Epithelial cell of proximal tubule (primary cell): ENCODE results near the gene UNC13C. TPM values are rescaled to one million over a fixed set of nuclear protein-coding genes. Genes with fewer than 3 reads are reported as not detected.

Source experiments
- DNase-seq: peaks from one replicate; pipeline ENCODE4 v3.0.0-alpha.2; 2011; ENCODE audit warnings: low read depth
- H3K4me3 ChIP-seq: 2 replicates; pipeline ENCODE4 v1.5.1; 2011; ENCODE audit warnings: low read depth, mild to moderate bottlenecking, low read length
- CTCF ChIP-seq: conservative IDR thresholded peaks from 2 replicates; pipeline ENCODE4 v1.5.1; 2012; ENCODE audit warnings: low read depth, mild to moderate bottlenecking, low read length
- total RNA-seq: library from RNA; depleted of rRNA; stranded (reverse); fragments of >200 nt; gene quantifications from 2 replicates; pipeline ENCODE4 v1.2.3, GENCODE V29; 2015

UNC13C gene
- total RNA-seq, 1 donor from 2014 or later: 0.06 TPM

GRCh38 chr15:54256190-54256589 is 277.9 kb downstream of the UNC13C start:
- TF ChIP-seq CTCF: no peak
- H3K4me3 ChIP-seq: no peak overlapping the region
- no peak for DNase-seq

- TF ChIP-seq CTCF: peak; percentile 69
- no peak overlapping the region for H3K4me3 ChIP-seq
- DNase-seq: no peak
Measured at GRCh38 chr15:54273928-54274327, 295.7 kb downstream of the UNC13C start.

- no peak for DNase-seq
- no peak for TF ChIP-seq CTCF
- no peak overlapping the region for H3K4me3 ChIP-seq
Measured at GRCh38 chr15:54277834-54278233, 299.6 kb downstream of the UNC13C start.

GRCh38 chr15:54280726-54281125 is 302.5 kb downstream of the UNC13C start:
- no peak for DNase-seq
- no peak overlapping the region for H3K4me3 ChIP-seq
- no peak for TF ChIP-seq CTCF

GRCh38 chr15:54282228-54282836 is 304.1 kb downstream of the UNC13C start:
- DNase-seq: no peak
- no peak for TF ChIP-seq CTCF
- H3K4me3 ChIP-seq: no peak overlapping the region

GRCh38 chr15:54288049-54288448 is 309.8 kb downstream of the UNC13C start:
- DNase-seq: no peak
- TF ChIP-seq CTCF: no peak
- no peak overlapping the region for H3K4me3 ChIP-seq

- no peak overlapping the region for H3K4me3 ChIP-seq
- no peak for DNase-seq
- no peak for TF ChIP-seq CTCF
Measured at GRCh38 chr15:54289590-54290136, 311.4 kb downstream of the UNC13C start.
